ENCODE results near the gene ZNF581. TPM values are rescaled to one million over a fixed set of nuclear protein-coding genes. Genes with fewer than 3 reads are reported as not detected.

The ZNF581 gene
- 79.3 TPM for polyA plus RNA-seq

- peaks cover 32 to 38% (median 36%) of the 10 kb centered on the region in 3 donors for H3K4me1 Mint-ChIP-seq
- H3K9me3 Mint-ChIP-seq = peaks cover 0 to 2% (median 0%) of the 10 kb centered on the region in 3 donors
- peak within 1 kb of the TSS; percentile 86 to 97 (median 92) for H3K4me3 Mint-ChIP-seq
- no peaks in the 10 kb centered on the region for H3K27me3 Mint-ChIP-seq
- peak within 1 kb of the TSS; percentile 92 to 98 (median 97) for H3K27ac Mint-ChIP-seq
- peaks cover 4% of the 10 kb centered on the region for H3K36me3 Mint-ChIP-seq
Measured at GRCh38 chr19:55643003-55643886, at the start of gene ZNF581. TSS of gene ZNF581 (plus strand) at chr19:55643649. CDS start at chr19:55644572, 923 bp downstream.

DNA sequence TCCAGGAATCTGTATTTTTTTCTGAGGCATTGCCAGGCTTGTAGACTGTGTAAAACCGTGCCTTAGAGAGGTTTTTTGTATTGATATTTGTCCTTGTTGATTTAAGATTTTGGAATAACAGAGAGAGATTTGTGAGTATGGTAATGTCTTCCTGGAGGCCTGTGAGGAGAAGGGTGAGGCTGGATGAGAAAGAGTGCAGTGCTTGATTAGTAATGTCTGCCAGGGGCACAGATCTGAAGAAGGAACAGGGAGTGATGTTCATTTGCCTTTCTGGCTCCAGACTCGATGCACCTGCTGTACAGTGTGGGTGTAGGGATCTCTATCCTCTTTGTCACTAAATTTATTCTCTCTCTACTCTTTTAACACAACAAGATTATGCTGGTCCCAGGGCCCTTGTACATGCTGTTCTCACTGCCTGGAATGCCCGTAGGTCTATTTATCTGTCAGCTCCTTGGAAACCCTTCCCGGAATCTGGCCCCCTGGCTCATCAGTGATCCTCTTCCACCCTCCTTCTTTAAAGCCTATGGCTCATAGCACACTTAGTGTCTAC lies 48.4 kb upstream of the ZNF581 start:
- H3K36me3 Mint-ChIP-seq = peaks cover 24% of the 10 kb centered on the region
- H3K27me3 Mint-ChIP-seq = peaks cover 5% of the 10 kb centered on the region
- peaks cover 4 to 5% (median 5%) of the 10 kb centered on the region in 3 donors for H3K4me1 Mint-ChIP-seq
- peaks cover 0 to 15% (median 0%) of the 10 kb centered on the region in 3 donors for H3K9me3 Mint-ChIP-seq
- peak overlapping the region in 2 of 3 donors; percentile 24 to 32 for H3K27ac Mint-ChIP-seq
- H3K4me3 Mint-ChIP-seq = peak overlapping the region in 1 of 4 donors; percentile 5

DNA sequence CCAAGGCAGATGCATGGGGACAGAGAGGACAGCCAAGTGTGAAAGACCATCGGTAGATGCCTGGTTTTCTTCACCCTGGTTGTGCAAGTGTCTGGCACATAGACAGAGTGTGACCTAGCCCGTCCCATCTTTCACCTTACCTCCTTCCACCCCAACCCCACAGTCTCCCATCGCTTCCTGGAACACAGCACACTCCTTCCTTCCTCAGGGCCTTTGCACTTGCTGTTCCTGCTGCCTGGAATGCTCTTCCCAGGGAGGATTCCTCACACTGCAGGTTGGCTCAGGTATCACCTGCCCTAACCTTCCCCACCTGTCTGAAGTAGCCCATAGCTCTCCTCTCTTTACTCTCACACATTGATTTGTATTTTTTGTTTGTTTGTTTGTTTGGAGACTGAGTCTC lies 47.1 kb upstream of the ZNF581 start:
- Mint-ChIP-seq H3K9me3 (peaks cover 0 to 15% (median 0%) of the 10 kb centered on the region in 3 donors), H3K4me1 (peaks cover 4 to 10% (median 8%) of the 10 kb centered on the region in 3 donors), H3K27ac (no peak overlapping the region), H3K4me3 (peak overlapping the region in 1 of 4 donors; percentile 5), H3K27me3 (peaks cover 1% of the 10 kb centered on the region), H3K36me3 (peaks cover 24% of the 10 kb centered on the region)

- peaks cover 0 to 15% (median 0%) of the 10 kb centered on the region in 3 donors for H3K9me3 Mint-ChIP-seq
- no peak overlapping the region for H3K4me3 Mint-ChIP-seq
- H3K27ac Mint-ChIP-seq = no peak overlapping the region
- H3K36me3 Mint-ChIP-seq = peaks cover 21% of the 10 kb centered on the region
- H3K4me1 Mint-ChIP-seq = peaks cover 4 to 14% (median 8%) of the 10 kb centered on the region in 3 donors
- H3K27me3 Mint-ChIP-seq = no peaks in the 10 kb centered on the region
Measured at GRCh38 chr19:55597501-55597921, 45.9 kb upstream of the ZNF581 start.

DNA sequence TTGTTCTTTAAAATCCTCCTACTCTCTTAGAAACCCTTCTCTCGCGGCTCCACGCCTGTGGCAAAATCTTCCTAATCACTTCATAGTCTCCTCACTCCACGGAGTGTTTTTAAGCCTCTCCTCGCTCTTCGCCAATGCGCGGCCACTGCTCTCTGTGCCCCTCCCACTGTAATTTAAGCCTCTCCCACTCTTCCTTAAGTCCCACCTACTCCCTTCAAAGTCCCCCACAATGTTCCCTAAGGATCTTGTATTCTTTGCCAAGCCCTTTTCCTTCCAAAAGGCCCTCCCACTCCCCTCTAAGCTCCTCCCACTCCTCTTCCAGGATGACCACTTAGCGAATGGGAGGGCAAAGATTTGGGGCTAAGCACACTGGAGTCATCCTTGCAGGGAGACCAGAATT lies 45.4 kb upstream of the ZNF581 start:
- no peaks in the 10 kb centered on the region for H3K27me3 Mint-ChIP-seq
- H3K27ac Mint-ChIP-seq = no peak overlapping the region
- H3K4me3 Mint-ChIP-seq = peak overlapping the region in 3 of 4 donors; percentile 39 to 99 (median 93)
- peaks cover 4 to 14% (median 8%) of the 10 kb centered on the region in 3 donors for H3K4me1 Mint-ChIP-seq
- H3K9me3 Mint-ChIP-seq = peaks cover 0 to 15% (median 0%) of the 10 kb centered on the region in 3 donors
- peaks cover 21% of the 10 kb centered on the region for H3K36me3 Mint-ChIP-seq

DNA sequence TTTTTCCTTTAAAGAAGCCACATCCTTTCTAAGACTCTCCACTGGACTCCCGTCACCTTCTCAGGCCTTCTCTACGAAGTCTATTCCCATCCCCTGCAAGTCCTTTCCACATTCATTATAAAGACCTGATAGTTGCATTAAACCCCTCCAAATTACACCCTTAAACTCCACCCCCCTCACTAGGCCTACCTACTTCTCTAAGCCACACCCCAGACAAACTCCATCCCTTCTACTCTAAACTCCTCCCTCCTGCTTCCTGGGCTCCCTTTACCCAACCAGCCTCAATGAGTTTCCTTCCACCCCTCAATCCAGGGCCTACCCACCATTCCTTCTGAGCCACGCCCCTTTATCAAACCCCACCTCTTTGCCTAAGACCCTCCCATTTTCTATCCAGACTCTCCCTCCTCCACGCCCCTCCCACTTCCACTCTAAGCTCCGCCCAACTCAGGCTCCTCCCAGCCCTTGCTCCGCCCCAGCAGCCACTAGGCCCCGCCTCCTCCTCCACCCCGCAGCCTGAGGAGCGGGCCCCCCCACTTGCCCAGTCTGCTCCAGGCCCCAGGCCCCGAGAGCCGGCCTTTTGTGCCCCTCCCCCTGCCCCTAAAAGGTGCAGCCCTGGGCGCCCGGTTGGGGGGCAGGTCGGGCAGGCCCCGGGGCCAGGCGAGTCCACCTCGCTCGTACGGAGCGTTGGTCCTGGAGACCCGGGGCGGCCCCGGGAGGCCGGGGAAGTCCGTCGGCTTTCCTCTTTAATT lies 44.6 kb upstream of the ZNF581 start:
- peaks cover 18% of the 10 kb centered on the region for H3K36me3 Mint-ChIP-seq

DNA sequence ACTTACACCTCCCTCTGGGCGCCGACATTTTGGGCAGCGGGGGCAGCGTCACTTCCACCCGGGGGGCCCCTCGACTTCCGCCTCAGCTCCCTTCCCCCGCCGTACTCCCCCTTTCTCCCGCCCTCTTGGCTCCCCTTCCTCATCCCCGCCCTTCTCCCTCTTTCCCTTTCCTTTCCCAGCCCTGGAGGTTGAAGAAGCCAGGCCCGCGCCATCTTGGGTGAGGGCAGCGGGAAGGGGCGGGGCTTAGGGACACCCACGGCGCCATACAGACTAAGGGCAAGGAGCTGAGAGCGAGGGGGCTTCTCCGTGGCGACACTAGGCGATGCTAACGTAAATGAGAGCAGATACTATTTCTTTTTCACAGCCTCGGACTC lies 44.0 kb upstream of the ZNF581 start, which contains the start of gene FIZ1:
FIZ1 (minus strand) TSS at position 50 of the 374 bp plus-strand sequence. CDS start 1,652 bp downstream, outside the sequence.
- H3K9me3 Mint-ChIP-seq = peaks cover 0 to 15% (median 0%) of the 10 kb centered on the region in 3 donors
- no peaks in the 10 kb centered on the region for H3K27me3 Mint-ChIP-seq
- H3K36me3 Mint-ChIP-seq = peaks cover 18% of the 10 kb centered on the region
- peak within 1 kb of the TSS; percentile 93 to 100 (median 99) for H3K4me3 Mint-ChIP-seq
- H3K27ac Mint-ChIP-seq = peak within 1 kb of the TSS; percentile 93 to 99 (median 99)
- H3K4me1 Mint-ChIP-seq = peaks cover 8 to 15% (median 11%) of the 10 kb centered on the region in 3 donors

More for the DNA sequence above, 44.6 kb upstream of the ZNF581 start:
- Mint-ChIP-seq H3K27me3 (no peaks in the 10 kb centered on the region), H3K27ac (peak overlapping the region; percentile 93 to 99 (median 99)), H3K4me1 (peaks cover 8 to 14% (median 10%) of the 10 kb centered on the region in 3 donors), H3K9me3 (peaks cover 0 to 15% (median 0%) of the 10 kb centered on the region in 3 donors), H3K4me3 (peak overlapping the region; percentile 93 to 100 (median 99))

DNA sequence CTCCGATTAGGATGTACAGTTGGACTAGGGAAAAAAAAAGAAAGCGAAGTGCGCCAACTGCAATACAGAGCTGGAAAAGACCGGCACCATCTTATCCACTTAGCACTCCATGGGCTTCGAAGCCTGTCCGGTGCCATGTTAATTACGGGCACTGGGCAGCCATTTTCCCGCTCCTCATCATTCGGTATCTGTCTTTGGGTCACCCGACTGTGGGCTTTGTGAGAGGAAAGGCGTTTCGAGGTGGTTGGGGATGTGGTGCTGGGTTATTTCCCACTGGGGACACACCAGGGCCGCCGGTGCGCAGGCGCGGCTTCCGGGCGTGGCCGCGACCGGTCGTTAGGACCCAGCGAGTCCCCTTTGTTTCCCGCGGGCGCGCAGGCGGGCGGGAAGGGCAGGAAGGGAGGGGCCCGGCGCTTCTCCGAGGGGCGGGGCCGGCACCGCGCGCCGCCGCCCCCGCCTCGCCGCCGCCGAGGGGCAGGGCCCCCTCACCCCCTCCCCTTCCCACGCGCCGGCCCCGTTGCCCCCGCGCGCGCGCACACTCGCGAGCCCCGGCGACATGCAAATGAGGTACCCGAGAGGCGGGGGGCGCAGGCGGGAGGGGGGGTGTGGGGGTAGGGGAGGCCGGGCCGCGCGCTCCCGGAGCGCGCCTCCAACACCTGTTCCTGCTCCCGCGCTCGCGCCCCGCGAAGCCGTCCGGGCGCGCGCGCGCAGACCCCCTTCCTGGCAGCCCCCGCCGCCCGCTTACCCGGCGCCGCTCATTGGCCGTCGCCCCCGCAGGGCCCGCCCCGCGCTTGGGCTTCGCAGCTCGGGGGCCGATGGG lies 43.4 kb upstream of the ZNF581 start, which contains the start of gene ZNF524:
ZNF524 (plus strand) TSS at position 447 of the 820 bp plus-strand sequence. CDS start 1,825 bp downstream, outside the sequence.
- Mint-ChIP-seq H3K4me1 (peaks cover 5 to 17% (median 15%) of the 10 kb centered on the region in 3 donors), H3K27me3 (no peaks in the 10 kb centered on the region), H3K27ac (peak within 1 kb of the TSS; percentile 93 to 99 (median 99)), H3K36me3 (peaks cover 14% of the 10 kb centered on the region), H3K4me3 (peak within 1 kb of the TSS; percentile 93 to 100 (median 99)), H3K9me3 (peaks cover 0 to 11% (median 0%) of the 10 kb centered on the region in 3 donors)

- H3K4me3 Mint-ChIP-seq = peak overlapping the region; percentile 79 to 93 (median 89)
- no peaks in the 10 kb centered on the region for H3K27me3 Mint-ChIP-seq
- H3K9me3 Mint-ChIP-seq = peaks cover 0 to 7% (median 0%) of the 10 kb centered on the region in 3 donors
- peaks cover 8% of the 10 kb centered on the region for H3K36me3 Mint-ChIP-seq
- H3K27ac Mint-ChIP-seq = peak overlapping the region in 2 of 3 donors; percentile 43 to 89
- peaks cover 4 to 17% (median 15%) of the 10 kb centered on the region in 3 donors for H3K4me1 Mint-ChIP-seq
Measured at GRCh38 chr19:55600662-55601028, 42.8 kb upstream of the ZNF581 start.

- H3K27ac Mint-ChIP-seq = peak overlapping the region; percentile 43 to 91 (median 89)
- peak overlapping the region; percentile 79 to 93 (median 89) for H3K4me3 Mint-ChIP-seq
- no peaks in the 10 kb centered on the region for H3K27me3 Mint-ChIP-seq
- H3K36me3 Mint-ChIP-seq = peaks cover 6% of the 10 kb centered on the region
- H3K9me3 Mint-ChIP-seq = peaks cover 0 to 5% (median 0%) of the 10 kb centered on the region in 3 donors
- H3K4me1 Mint-ChIP-seq = peaks cover 4 to 19% (median 17%) of the 10 kb centered on the region in 3 donors
Measured at GRCh38 chr19:55601084-55601483, 42.4 kb upstream of the ZNF581 start.

DNA sequence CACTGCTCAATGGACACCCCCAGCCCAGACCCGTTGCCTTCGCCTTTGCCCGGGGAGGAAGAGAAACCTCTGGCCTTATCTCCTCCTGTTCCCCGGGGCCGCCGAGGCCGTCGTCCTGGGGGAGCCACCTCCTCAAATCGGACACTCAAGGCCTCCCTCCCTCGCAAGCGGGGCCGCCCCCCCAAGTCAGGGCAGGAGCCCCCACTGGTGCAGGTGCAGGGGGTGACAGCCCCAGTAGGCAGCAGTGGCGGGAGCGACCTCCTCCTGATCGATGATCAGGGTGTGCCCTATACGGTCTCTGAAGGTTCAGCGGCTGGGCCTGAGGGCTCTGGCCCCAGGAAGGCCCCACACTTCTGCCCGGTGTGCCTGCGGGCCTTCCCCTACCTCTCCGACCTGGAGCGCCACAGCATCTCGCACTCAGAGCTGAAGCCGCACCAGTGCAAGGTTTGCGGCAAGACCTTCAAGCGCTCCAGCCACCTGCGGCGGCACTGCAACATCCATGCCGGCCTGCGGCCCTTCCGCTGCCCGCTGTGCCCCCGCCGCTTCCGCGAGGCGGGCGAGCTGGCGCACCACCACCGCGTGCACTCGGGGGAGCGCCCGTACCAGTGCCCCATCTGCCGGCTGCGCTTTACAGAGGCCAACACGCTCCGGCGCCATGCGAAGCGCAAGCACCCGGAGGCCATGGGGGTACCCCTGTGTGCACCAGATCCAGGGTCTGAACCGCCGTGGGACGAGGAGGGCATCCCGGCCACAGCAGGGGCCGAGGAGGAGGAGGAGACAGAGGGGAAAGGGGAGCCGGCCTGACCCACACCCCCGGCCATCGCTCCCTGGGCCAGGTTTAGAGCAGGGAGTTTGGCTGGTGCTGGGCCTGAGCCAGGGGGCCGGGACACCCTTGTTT lies 41.1 kb upstream of the ZNF581 start:
- Mint-ChIP-seq H3K36me3 (peaks cover 3% of the 10 kb centered on the region), H3K27me3 (no peaks in the 10 kb centered on the region), H3K27ac (peak overlapping the region in 1 of 3 donors; percentile 89), H3K9me3 (peaks cover 0 to 5% (median 0%) of the 10 kb centered on the region in 3 donors), H3K4me3 (peak overlapping the region in 2 of 4 donors; percentile 16 to 93), H3K4me1 (peaks cover 8 to 30% (median 27%) of the 10 kb centered on the region in 3 donors)

DNA sequence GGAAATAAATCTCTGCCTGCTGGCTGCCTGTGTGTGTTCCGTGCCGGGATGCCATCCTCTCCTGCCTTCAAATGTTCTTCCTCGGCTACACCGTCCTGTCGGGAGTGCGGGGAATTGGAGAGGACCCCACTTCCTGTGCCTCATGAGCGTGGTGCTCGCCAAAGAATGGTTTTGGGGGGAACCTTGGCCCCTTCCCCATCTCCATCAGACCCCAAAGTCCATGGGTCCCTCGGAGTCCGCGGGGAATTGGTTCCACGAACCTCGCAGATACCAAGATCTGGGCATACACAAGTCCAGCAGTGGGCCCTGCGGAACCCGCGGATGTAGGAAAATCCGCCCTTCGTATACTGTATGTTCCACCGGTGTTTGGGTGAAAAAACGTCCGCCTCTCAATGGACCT lies 40.3 kb upstream of the ZNF581 start:
- Mint-ChIP-seq H3K36me3 (peaks cover 3% of the 10 kb centered on the region), H3K4me3 (peak overlapping the region in 2 of 4 donors; percentile 47 to 72), H3K4me1 (peaks cover 13 to 34% (median 34%) of the 10 kb centered on the region in 3 donors), H3K27ac (peak overlapping the region in 2 of 3 donors; percentile 11 to 47), H3K27me3 (no peaks in the 10 kb centered on the region), H3K9me3 (peaks cover 0 to 5% (median 0%) of the 10 kb centered on the region in 3 donors)
